MCF 10A (cell line): ENCODE measurements around the gene PDE1C. TPM values are rescaled to one million over a fixed set of nuclear protein-coding genes. Genes with fewer than 3 reads are reported as not detected.
A peak's percentile ranks its signal among the peaks of the same experiment; 100 is the strongest.

Source experiments
- BruUV-seq: library from RNA; stranded (reverse); fragments of 400-500 nt; replicated peaks from 2 replicates; lab custom pipeline; 2021; lab: Mats Ljungman, UMichigan
- CTCF ChIA-PET: fragments of 300-600 bp; sonication (Branson Sonifier 250); formaldehyde crosslinking; extraction: SDS; loops from one replicate; lab custom pipeline; 2021; ENCODE audit warnings: antibody characterized with exemption, inconsistent platforms; lab: Yijun Ruan, JAX
- POLR2A ChIA-PET: fragments of 300-600, 350-650 bp; sonication (Branson Sonifier 250); formaldehyde crosslinking; extraction: SDS; loops from one replicate; lab custom pipeline; 2020; ENCODE audit warnings: antibody characterized with exemption, inconsistent platforms; lab: Yijun Ruan, JAX
- DNase-seq: peaks from one replicate; pipeline ENCODE4 v3.0.0-alpha.2; 2018; ENCODE audit not compliant: unreplicated experiment
- H3K27ac Mint-ChIP-seq: one replicate; pipeline ENCODE4 v1.8.0; 2022; ENCODE audit warnings: mild to moderate bottlenecking, low read depth, mixed read lengths; ENCODE audit not compliant: unreplicated experiment
- H3K27me3 Mint-ChIP-seq: one replicate; pipeline ENCODE4 v1.8.0; 2022; ENCODE audit warnings: mixed read lengths; ENCODE audit not compliant: insufficient read depth, unreplicated experiment
- H3K36me3 Mint-ChIP-seq: one replicate; pipeline ENCODE4 v1.8.0; 2022; ENCODE audit warnings: mild to moderate bottlenecking, moderate library complexity, mixed read lengths; ENCODE audit not compliant: insufficient read depth, unreplicated experiment
- H3K4me1 Mint-ChIP-seq: one replicate; pipeline ENCODE4 v1.8.0; 2022; ENCODE audit warnings: mixed read lengths; ENCODE audit not compliant: insufficient read depth, unreplicated experiment
- H3K4me3 Mint-ChIP-seq: one replicate; pipeline ENCODE4 v1.8.0; 2022; ENCODE audit warnings: mild to moderate bottlenecking, moderate library complexity, mixed read lengths; ENCODE audit not compliant: unreplicated experiment
- H3K9me3 Mint-ChIP-seq: one replicate; pipeline ENCODE4 v1.8.0; 2022; ENCODE audit warnings: mixed read lengths; ENCODE audit not compliant: unreplicated experiment
- CTCF ChIP-seq: fragments of 200-600 bp; IDR thresholded peaks from one replicate; pipeline ENCODE4 v1.8.0; 2022; ENCODE audit warnings: antibody characterized with exemption, mild to moderate bottlenecking; ENCODE audit not compliant: unreplicated experiment
- intact Hi-C: fragments of 100-400 bp; cut with micrococcal nuclease; formaldehyde crosslinking; loops from 2 replicates; pipeline ENCODE4 v1.14.1; 2022
- total RNA-seq: library from RNA; stranded (reverse); gene quantifications from 2 replicates; pipeline ENCODE4 v1.2.3, GENCODE V29; 2022

Gene PDE1C
- total RNA-seq, 1 experiment from 2014 or later = 0.14 TPM

- H3K27me3 Mint-ChIP-seq = peaks cover 27% of the 10 kb centered on the region
- CTCF ChIA-PET = interaction anchor here (0.6 kb wide), 1 partner anchor 1634 kb away, joined by 3 read pairs; no protein-coding TSS in a partner anchor
- BruUV-seq = no TSS peak
- H3K36me3 Mint-ChIP-seq = no peaks in the 10 kb centered on the region
- intact Hi-C loops = no loop called here
- POLR2A ChIA-PET = no interaction called here
- no peak for TF ChIP-seq CTCF
- no peak for DNase-seq
- H3K4me1 Mint-ChIP-seq = no peaks in the 10 kb centered on the region
- no peaks in the 10 kb centered on the region for H3K9me3 Mint-ChIP-seq
- H3K4me3 Mint-ChIP-seq = no peak overlapping the region
- no peak overlapping the region for H3K27ac Mint-ChIP-seq
Measured at GRCh38 chr7:32071466-32072091, 1.4 kb upstream of the PDE1C start.

- no peak overlapping the region for H3K27ac Mint-ChIP-seq
- no TSS peak for BruUV-seq
- H3K36me3 Mint-ChIP-seq = no peaks in the 10 kb centered on the region
- ChIA-PET CTCF (no interaction called here), POLR2A (no interaction called here)
- intact Hi-C loops = no loop called here
- no peak for TF ChIP-seq CTCF
- no peaks in the 10 kb centered on the region for H3K4me1 Mint-ChIP-seq
- H3K9me3 Mint-ChIP-seq = no peaks in the 10 kb centered on the region
- peaks cover 27% of the 10 kb centered on the region for H3K27me3 Mint-ChIP-seq
- H3K4me3 Mint-ChIP-seq = peak overlapping the region; percentile 58
- DNase-seq = no peak
Measured at GRCh38 chr7:32070051-32070405, 179 bp downstream of the PDE1C start.

- TF ChIP-seq CTCF = no peak
- H3K4me3 Mint-ChIP-seq = no peak overlapping the region
- POLR2A ChIA-PET = no interaction called here
- H3K4me1 Mint-ChIP-seq = no peaks in the 10 kb centered on the region
- DNase-seq = no peak
- no peaks in the 10 kb centered on the region for H3K36me3 Mint-ChIP-seq
- no TSS peak for BruUV-seq
- no peaks in the 10 kb centered on the region for H3K9me3 Mint-ChIP-seq
- H3K27me3 Mint-ChIP-seq = peaks cover 27% of the 10 kb centered on the region
- no peak overlapping the region for H3K27ac Mint-ChIP-seq
- intact Hi-C loops = no loop called here
- CTCF ChIA-PET = interaction anchor here (0.6 kb wide), 1 partner anchor 160 kb away, joined by 3 read pairs; no protein-coding TSS in a partner anchor
Measured at GRCh38 chr7:32069116-32069650, 1.0 kb downstream of the PDE1C start.

GRCh38 chr7:32068411-32069101, 1.7 kb downstream of the PDE1C start:
- H3K9me3 Mint-ChIP-seq = no peaks in the 10 kb centered on the region
- no peaks in the 10 kb centered on the region for H3K4me1 Mint-ChIP-seq

More at GRCh38 chr7:32068411-32069101, 1.7 kb downstream of the PDE1C start:
- DNase-seq = no peak
- no TSS peak for BruUV-seq
- no peaks in the 10 kb centered on the region for H3K36me3 Mint-ChIP-seq
- no peak overlapping the region for H3K27ac Mint-ChIP-seq
- intact Hi-C loops = no loop called here
- ChIA-PET CTCF (interaction anchor here (0.6 kb wide), 3 partner anchors 12 to 160 kb away, joined by 3 read pairs; no protein-coding TSS in a partner anchor), POLR2A (interaction anchor here (0.9 kb wide), 1 partner anchor 8 kb away, joined by 3 read pairs; no protein-coding TSS in a partner anchor)
- no peak for TF ChIP-seq CTCF
- H3K4me3 Mint-ChIP-seq = no peak overlapping the region
- peaks cover 27% of the 10 kb centered on the region for H3K27me3 Mint-ChIP-seq
